GM23338 (cell line): ENCODE results near the gene HDAC9. TPM values are rescaled to one million over a fixed set of nuclear protein-coding genes. Genes with fewer than 3 reads are reported as not detected.

Experiments
- ATAC-seq: fragments of 200-7000 bp; cut with Tn5 transposase; 3 replicates; pipeline ENCODE4 v1.9.1; 2020
- DNase-seq: peaks from one replicate; pipeline ENCODE4 v3.0.0-alpha.2; 2015; ENCODE audit warnings: low spot score
- H2AFZ ChIP-seq: fragments of 200-600 bp; sonication (generic); 2 replicates; pipeline ENCODE4 v1.8.0; 2016; ENCODE audit warnings: antibody characterized with exemption, mild to moderate bottlenecking, moderate library complexity
- H3F3A ChIP-seq: fragments of 200-600 bp; sonication (generic); replicated peaks from 2 replicates; pipeline ENCODE4 v1.8.0; 2017; ENCODE audit warnings: antibody characterized with exemption, mixed run types, low read depth
- H3K27ac ChIP-seq: fragments of 200-600 bp; sonication (generic); 2 replicates; pipeline ENCODE4 v1.6.1; 2016; ENCODE audit warnings: low read depth
- H3K27me3 ChIP-seq: fragments of 200-600 bp; sonication (generic); 2 replicates; pipeline ENCODE4 v1.8.0; 2016; ENCODE audit warnings: mild to moderate bottlenecking, mixed run types, moderate library complexity; ENCODE audit not compliant: insufficient read depth
- H3K36me3 ChIP-seq: fragments of 200-600 bp; sonication (generic); 2 replicates; pipeline ENCODE4 v1.8.0; 2016; ENCODE audit warnings: mild to moderate bottlenecking; ENCODE audit not compliant: insufficient read depth
- H3K4me1 ChIP-seq: fragments of 200-600 bp; sonication (generic); 2 replicates; pipeline ENCODE4 v1.8.0; 2016; ENCODE audit warnings: mild to moderate bottlenecking, moderate library complexity; ENCODE audit not compliant: insufficient read depth
- H3K4me2 ChIP-seq: fragments of 200-600 bp; sonication (generic); 2 replicates; pipeline ENCODE4 v1.7.1; 2017; ENCODE audit warnings: mixed run types
- H3K4me3 ChIP-seq: fragments of 200-600 bp; sonication (generic); 2 replicates; pipeline ENCODE4 v1.6.1; 2016; ENCODE audit warnings: mixed run types
- H3K79me2 ChIP-seq: fragments of 200-600 bp; sonication (generic); replicated peaks from 2 replicates; pipeline ENCODE4 v1.8.0; 2017; ENCODE audit warnings: mild to moderate bottlenecking; ENCODE audit not compliant: insufficient read depth
- H3K9me2 ChIP-seq: fragments of 200-600 bp; sonication (generic); 2 replicates; pipeline ENCODE4 v1.8.0; 2017; ENCODE audit not compliant: insufficient read depth
- H4K20me1 ChIP-seq: fragments of 200-600 bp; sonication (generic); replicated peaks from 2 replicates; pipeline ENCODE4 v1.8.0; 2017; ENCODE audit warnings: mild to moderate bottlenecking; ENCODE audit not compliant: insufficient read depth
- H3K27ac Mint-ChIP-seq: 2 replicates; pipeline ENCODE4 v1.8.0; 2020; ENCODE audit warnings: inconsistent platforms, mild to moderate bottlenecking, moderate library complexity, mixed read lengths
- H3K27me3 Mint-ChIP-seq: 3 replicates; pipeline ENCODE4 v1.8.0; 2022; ENCODE audit warnings: low read depth, mild to moderate bottlenecking, moderate library complexity, mixed read lengths, inconsistent platforms; ENCODE audit not compliant: insufficient read depth, poor library complexity
- H3K36me3 Mint-ChIP-seq: 3 replicates; pipeline ENCODE4 v1.8.0; 2021; ENCODE audit warnings: low read depth, mild to moderate bottlenecking, inconsistent platforms, moderate library complexity, mixed read lengths
- H3K4me1 Mint-ChIP-seq: 3 replicates; pipeline ENCODE4 v1.8.0; 2020; ENCODE audit warnings: mild to moderate bottlenecking, inconsistent platforms, mixed read lengths
- H3K4me3 Mint-ChIP-seq: 3 replicates; pipeline ENCODE4 v1.8.0; 2021; ENCODE audit warnings: moderate library complexity, mild to moderate bottlenecking, inconsistent platforms, mixed read lengths
- H3K9me3 Mint-ChIP-seq: 3 replicates; pipeline ENCODE4 v1.8.0; 2020; ENCODE audit warnings: moderate library complexity, mild to moderate bottlenecking, inconsistent platforms, mixed read lengths
- EZH2phosphoT487 ChIP-seq: fragments of 200-600 bp; sonication (generic); IDR thresholded peaks from one replicate; pipeline ENCODE4 v1.8.1; 2018; ENCODE audit warnings: antibody characterized with exemption; ENCODE audit not compliant: unreplicated experiment
- JUNB ChIP-seq: IDR thresholded peaks from one replicate; pipeline ENCODE4 v1.6.1; 2016; ENCODE audit warnings: antibody characterized with exemption; ENCODE audit not compliant: unreplicated experiment
- polyA plus RNA-seq: library from polyadenylated mRNA; unstranded; fragments of >200 nt; fragmentation: Nextera tagmentation; extraction: Ambion mirVana; gene quantifications from 2 replicates; pipeline ENCODE4 v1.2.1, GENCODE V29; 2016
- total RNA-seq: library from RNA; depleted of rRNA; stranded (reverse); fragments of >200 nt; shearing (Covaris generic); gene quantifications from 2 replicates; pipeline ENCODE4 v1.2.3, GENCODE V29; 2014
- TF ChIP-seq, protein P1 (sequence below): IDR thresholded peaks from 2 replicates; pipeline ENCODE4 v1.6.1; 2016; ENCODE audit warnings: antibody characterized with exemption
- TF ChIP-seq, protein P2 (sequence below): fragments of 250-450 bp; sonication (Bioruptor Pico); IDR thresholded peaks from 2 replicates; pipeline ENCODE4 v1.5.0; 2020; ENCODE audit warnings: mild to moderate bottlenecking, moderate library complexity
- TF ChIP-seq, protein P3 (sequence below): IDR thresholded peaks from one replicate; pipeline ENCODE4 v1.6.1; 2018; ENCODE audit warnings: antibody characterized with exemption; ENCODE audit not compliant: unreplicated experiment

HDAC9 gene
- total and polyA plus RNA-seq, 2 experiments from 2014 or later = 8.3 to 18.5 TPM

DNA sequence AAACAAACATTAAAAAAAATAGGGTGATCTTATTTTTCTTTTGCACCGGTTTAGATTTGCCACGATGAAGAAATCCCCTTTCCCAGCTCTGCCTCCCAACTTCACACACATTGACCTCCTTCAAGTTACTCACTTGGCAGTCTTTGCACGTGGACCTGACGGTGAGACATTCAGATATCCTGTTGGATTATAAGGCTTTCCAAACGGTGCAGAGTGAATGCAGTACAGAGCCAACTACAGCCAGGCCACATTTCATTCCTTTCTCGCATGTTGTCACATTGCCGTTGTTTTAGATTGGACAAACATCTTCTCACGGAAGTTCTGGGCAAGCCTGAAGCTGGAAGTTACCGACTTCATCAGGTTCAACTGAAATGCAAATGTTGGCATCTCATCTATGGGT is 159.2 kb downstream of the HDAC9 start (continued):
- TF ChIP-seq, protein P1, sequence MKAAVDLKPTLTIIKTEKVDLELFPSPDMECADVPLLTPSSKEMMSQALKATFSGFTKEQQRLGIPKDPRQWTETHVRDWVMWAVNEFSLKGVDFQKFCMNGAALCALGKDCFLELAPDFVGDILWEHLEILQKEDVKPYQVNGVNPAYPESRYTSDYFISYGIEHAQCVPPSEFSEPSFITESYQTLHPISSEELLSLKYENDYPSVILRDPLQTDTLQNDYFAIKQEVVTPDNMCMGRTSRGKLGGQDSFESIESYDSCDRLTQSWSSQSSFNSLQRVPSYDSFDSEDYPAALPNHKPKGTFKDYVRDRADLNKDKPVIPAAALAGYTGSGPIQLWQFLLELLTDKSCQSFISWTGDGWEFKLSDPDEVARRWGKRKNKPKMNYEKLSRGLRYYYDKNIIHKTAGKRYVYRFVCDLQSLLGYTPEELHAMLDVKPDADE = no peak
- no peak for TF ChIP-seq JUNB
- TF ChIP-seq, protein P2, sequence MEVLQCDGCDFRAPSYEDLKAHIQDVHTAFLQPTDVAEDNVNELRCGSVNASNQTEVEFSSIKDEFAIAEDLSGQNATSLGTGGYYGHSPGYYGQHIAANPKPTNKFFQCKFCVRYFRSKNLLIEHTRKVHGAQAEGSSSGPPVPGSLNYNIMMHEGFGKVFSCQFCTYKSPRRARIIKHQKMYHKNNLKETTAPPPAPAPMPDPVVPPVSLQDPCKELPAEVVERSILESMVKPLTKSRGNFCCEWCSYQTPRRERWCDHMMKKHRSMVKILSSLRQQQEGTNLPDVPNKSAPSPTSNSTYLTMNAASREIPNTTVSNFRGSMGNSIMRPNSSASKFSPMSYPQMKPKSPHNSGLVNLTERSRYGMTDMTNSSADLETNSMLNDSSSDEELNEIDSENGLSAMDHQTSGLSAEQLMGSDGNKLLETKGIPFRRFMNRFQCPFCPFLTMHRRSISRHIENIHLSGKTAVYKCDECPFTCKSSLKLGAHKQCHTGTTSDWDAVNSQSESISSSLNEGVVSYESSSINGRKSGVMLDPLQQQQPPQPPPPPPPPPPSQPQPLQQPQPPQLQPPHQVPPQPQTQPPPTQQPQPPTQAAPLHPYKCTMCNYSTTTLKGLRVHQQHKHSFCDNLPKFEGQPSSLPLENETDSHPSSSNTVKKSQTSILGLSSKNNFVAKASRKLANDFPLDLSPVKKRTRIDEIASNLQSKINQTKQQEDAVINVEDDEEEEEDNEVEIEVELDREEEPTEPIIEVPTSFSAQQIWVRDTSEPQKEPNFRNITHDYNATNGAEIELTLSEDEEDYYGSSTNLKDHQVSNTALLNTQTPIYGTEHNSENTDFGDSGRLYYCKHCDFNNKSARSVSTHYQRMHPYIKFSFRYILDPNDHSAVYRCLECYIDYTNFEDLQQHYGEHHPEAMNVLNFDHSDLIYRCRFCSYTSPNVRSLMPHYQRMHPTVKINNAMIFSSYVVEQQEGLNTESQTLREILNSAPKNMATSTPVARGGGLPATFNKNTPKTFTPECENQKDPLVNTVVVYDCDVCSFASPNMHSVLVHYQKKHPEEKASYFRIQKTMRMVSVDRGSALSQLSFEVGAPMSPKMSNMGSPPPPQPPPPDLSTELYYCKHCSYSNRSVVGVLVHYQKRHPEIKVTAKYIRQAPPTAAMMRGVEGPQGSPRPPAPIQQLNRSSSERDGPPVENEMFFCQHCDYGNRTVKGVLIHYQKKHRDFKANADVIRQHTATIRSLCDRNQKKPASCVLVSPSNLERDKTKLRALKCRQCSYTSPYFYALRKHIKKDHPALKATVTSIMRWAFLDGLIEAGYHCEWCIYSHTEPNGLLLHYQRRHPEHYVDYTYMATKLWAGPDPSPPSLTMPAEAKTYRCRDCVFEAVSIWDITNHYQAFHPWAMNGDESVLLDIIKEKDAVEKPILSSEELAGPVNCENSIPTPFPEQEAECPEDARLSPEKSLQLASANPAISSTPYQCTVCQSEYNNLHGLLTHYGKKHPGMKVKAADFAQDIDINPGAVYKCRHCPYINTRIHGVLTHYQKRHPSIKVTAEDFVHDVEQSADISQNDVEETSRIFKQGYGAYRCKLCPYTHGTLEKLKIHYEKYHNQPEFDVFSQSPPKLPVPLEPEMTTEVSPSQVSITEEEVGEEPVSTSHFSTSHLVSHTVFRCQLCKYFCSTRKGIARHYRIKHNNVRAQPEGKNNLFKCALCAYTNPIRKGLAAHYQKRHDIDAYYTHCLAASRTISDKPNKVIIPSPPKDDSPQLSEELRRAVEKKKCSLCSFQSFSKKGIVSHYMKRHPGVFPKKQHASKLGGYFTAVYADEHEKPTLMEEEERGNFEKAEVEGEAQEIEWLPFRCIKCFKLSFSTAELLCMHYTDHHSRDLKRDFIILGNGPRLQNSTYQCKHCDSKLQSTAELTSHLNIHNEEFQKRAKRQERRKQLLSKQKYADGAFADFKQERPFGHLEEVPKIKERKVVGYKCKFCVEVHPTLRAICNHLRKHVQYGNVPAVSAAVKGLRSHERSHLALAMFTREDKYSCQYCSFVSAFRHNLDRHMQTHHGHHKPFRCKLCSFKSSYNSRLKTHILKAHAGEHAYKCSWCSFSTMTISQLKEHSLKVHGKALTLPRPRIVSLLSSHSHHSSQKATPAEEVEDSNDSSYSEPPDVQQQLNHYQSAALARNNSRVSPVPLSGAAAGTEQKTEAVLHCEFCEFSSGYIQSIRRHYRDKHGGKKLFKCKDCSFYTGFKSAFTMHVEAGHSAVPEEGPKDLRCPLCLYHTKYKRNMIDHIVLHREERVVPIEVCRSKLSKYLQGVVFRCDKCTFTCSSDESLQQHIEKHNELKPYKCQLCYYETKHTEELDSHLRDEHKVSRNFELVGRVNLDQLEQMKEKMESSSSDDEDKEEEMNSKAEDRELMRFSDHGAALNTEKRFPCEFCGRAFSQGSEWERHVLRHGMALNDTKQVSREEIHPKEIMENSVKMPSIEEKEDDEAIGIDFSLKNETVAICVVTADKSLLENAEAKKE = no peak
- TF ChIP-seq EZH2phosphoT487 = no peak

DNA sequence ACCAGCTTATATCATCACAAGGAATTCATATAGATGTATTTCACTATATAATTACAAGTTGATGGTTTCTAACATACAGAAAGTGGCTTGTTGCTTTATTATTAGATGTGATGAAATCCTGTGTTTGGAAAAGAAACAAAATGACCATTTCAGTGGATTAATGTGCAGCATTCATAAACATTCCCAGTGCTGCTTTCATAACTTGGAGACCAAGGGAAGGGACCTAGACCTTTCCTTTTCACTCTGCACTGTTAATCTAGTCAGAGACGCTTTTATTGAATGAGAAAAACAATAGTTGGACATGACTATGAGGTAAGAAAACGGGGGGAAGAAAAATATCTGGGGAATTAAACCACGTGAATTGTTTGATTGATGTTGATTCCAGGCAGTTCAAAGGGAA is 160.0 kb downstream of the HDAC9 start:
- no peak overlapping the region for H3K4me3 ChIP-seq
- H3K4me1 ChIP-seq = no peaks in the 10 kb centered on the region
- no peak for TF ChIP-seq EZH2phosphoT487
- TF ChIP-seq, protein P3, sequence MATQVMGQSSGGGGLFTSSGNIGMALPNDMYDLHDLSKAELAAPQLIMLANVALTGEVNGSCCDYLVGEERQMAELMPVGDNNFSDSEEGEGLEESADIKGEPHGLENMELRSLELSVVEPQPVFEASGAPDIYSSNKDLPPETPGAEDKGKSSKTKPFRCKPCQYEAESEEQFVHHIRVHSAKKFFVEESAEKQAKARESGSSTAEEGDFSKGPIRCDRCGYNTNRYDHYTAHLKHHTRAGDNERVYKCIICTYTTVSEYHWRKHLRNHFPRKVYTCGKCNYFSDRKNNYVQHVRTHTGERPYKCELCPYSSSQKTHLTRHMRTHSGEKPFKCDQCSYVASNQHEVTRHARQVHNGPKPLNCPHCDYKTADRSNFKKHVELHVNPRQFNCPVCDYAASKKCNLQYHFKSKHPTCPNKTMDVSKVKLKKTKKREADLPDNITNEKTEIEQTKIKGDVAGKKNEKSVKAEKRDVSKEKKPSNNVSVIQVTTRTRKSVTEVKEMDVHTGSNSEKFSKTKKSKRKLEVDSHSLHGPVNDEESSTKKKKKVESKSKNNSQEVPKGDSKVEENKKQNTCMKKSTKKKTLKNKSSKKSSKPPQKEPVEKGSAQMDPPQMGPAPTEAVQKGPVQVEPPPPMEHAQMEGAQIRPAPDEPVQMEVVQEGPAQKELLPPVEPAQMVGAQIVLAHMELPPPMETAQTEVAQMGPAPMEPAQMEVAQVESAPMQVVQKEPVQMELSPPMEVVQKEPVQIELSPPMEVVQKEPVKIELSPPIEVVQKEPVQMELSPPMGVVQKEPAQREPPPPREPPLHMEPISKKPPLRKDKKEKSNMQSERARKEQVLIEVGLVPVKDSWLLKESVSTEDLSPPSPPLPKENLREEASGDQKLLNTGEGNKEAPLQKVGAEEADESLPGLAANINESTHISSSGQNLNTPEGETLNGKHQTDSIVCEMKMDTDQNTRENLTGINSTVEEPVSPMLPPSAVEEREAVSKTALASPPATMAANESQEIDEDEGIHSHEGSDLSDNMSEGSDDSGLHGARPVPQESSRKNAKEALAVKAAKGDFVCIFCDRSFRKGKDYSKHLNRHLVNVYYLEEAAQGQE = no peak
- no peaks in the 10 kb centered on the region for H3K36me3 ChIP-seq
- no peak overlapping the region for H3K4me2 ChIP-seq
- no peak for ATAC-seq
- no peaks in the 10 kb centered on the region for H3K27me3 ChIP-seq
- H3F3A ChIP-seq = no peaks in the 10 kb centered on the region
- H3K27ac Mint-ChIP-seq = no peak overlapping the region
- no peaks in the 10 kb centered on the region for H3K36me3 Mint-ChIP-seq
- H3K4me1 Mint-ChIP-seq = peaks cover 7% of the 10 kb centered on the region
- no peak for DNase-seq
- no peaks in the 10 kb centered on the region for H4K20me1 ChIP-seq
- H3K79me2 ChIP-seq = no peaks in the 10 kb centered on the region
- no peak overlapping the region for H2AFZ ChIP-seq
- no peaks in the 10 kb centered on the region for H3K9me3 Mint-ChIP-seq
- H3K9me2 ChIP-seq = no peaks in the 10 kb centered on the region
- no peaks in the 10 kb centered on the region for H3K27me3 Mint-ChIP-seq
- H3K27ac ChIP-seq = no peak overlapping the region
- H3K4me3 Mint-ChIP-seq = no peak overlapping the region
